ENCODE measurements around the gene MMP15.

GRCh38 chr16:57987441-57988177 lies 37.9 kb upstream of the MMP15 start:
- TF ChIP-seq CTCF (IDR thresholded peaks at IDR 0.05), result no peak
- TF ChIP-seq PREB (CRISPR knock-in tag; IDR thresholded peaks at IDR 0.05; ENCODE audit: borderline replicate concordance), result no peak
- no peak for TF ChIP-seq CREM (CRISPR knock-in tag; IDR thresholded peaks at IDR 0.05)
